Measurements from ENCODE around the gene SCD5. TPM values are rescaled to one million over a fixed set of nuclear protein-coding genes. Genes with fewer than 3 reads are reported as not detected.

Gene SCD5
- polyA plus RNA-seq, 10 donors = 8.5 to 17.3 (median 11.9) TPM

- no peak for DNase-seq
These were observed 25.5 kb downstream of the SCD5 start for GRCh38 chr4:82773057-82773456.

GRCh38 chr4:82770607-82771006 lies 28.0 kb downstream of the SCD5 start:
- peak in 1 of 3 donors; percentile 27 for DNase-seq

- DNase-seq = no peak
These were observed 33.5 kb downstream of the SCD5 start for GRCh38 chr4:82765134-82765533.

- peak in 2 of 3 donors; percentile 43 to 72 for DNase-seq
These were observed 37.4 kb downstream of the SCD5 start for GRCh38 chr4:82761229-82761628.

- no peak for DNase-seq
These were observed 39.6 kb downstream of the SCD5 start for GRCh38 chr4:82758701-82759685.

- no peak for DNase-seq
These were observed 42.5 kb downstream of the SCD5 start for GRCh38 chr4:82756061-82756460.

GRCh38 chr4:82755650-82756049 lies 42.9 kb downstream of the SCD5 start:
- no peak for DNase-seq

- no peak for DNase-seq
These were observed 44.0 kb downstream of the SCD5 start for GRCh38 chr4:82754513-82755165.

- peak in 1 of 3 donors; percentile 54 for DNase-seq
These were observed 44.7 kb downstream of the SCD5 start for GRCh38 chr4:82753725-82754410.

GRCh38 chr4:82753238-82753637 lies 45.4 kb downstream of the SCD5 start:
- DNase-seq = no peak

GRCh38 chr4:82748810-82749470 lies 49.7 kb downstream of the SCD5 start:
- DNase-seq = no peak

- peak in 1 of 3 donors; percentile 29 for DNase-seq
These were observed 50.7 kb downstream of the SCD5 start for GRCh38 chr4:82747686-82748575.

GRCh38 chr4:82746705-82747574 lies 51.7 kb downstream of the SCD5 start:
- DNase-seq = no peak

GRCh38 chr4:82745173-82745842 lies 53.3 kb downstream of the SCD5 start:
- peak in 1 of 3 donors; percentile 56 for DNase-seq

- DNase-seq = no peak
These were observed 54.2 kb downstream of the SCD5 start for GRCh38 chr4:82744284-82744968.

GRCh38 chr4:82741188-82741587 lies 57.4 kb downstream of the SCD5 start:
- no peak for DNase-seq

- DNase-seq = peak in 2 of 3 donors; percentile 38 to 69
These were observed 59.1 kb downstream of the SCD5 start for GRCh38 chr4:82739287-82740190.
